Bronchial smooth muscle cell (primary cell): ENCODE measurements around the gene IFNA13. TPM values are rescaled to one million over a fixed set of nuclear protein-coding genes. Genes with fewer than 3 reads are reported as not detected.

Experiments used
- total RNA-seq: library from RNA; depleted of rRNA; stranded (reverse); fragments of >200 nt; gene quantifications from 2 replicates; pipeline ENCODE4 v1.2.1, GENCODE V29; 2014

Gene IFNA13
- not detected in 2 replicates for total RNA-seq

GRCh38 chr9:21367957-21368356 is at the start of gene IFNA13:
Gene IFNA13 (minus strand): TSS chr9:21368057. CDS start chr9:21368010, 47 bp downstream.

GRCh38 chr9:21408817-21409216 is 41.0 kb upstream of the IFNA13 start, which contains the start of gene IFNA8:
Gene IFNA8 (plus strand): TSS chr9:21409117. CDS start chr9:21409177, 60 bp downstream.

GRCh38 chr9:21385131-21385670 is 17.3 kb upstream of the IFNA13 start, which contains the start of gene IFNA2:
Gene IFNA2 (minus strand): TSS chr9:21385398. CDS start chr9:21385329, 69 bp downstream.

GRCh38 chr9:21350787-21351186 is 17.1 kb downstream of the IFNA13 start, which contains the start of gene IFNA6:
Gene IFNA6 (minus strand): TSS chr9:21350887. CDS start chr9:21350887, 0 bp downstream.

GRCh38 chr9:21334701-21335632 is 32.9 kb downstream of the IFNA13 start, which contains the start of gene KLHL9:
Gene KLHL9 (minus strand): TSS chr9:21335404. CDS start chr9:21334859, 545 bp downstream.

Other genes starting within 250 kb of the IFNA13 start
- 0.09 TPM in 1 of 2 replicates, not detected in the other for gene IFNW1, start 226.2 kb downstream of the IFNA13 start, total RNA-seq
- not detected in 2 replicates for gene IFNA21, start 201.4 kb downstream of the IFNA13 start, total RNA-seq
- not detected in 2 replicates for gene IFNA4, start 180.5 kb downstream of the IFNA13 start, total RNA-seq
- not detected in 2 replicates for gene IFNA7, start 165.9 kb downstream of the IFNA13 start, total RNA-seq
- not detected in 2 replicates for gene IFNA10, start 160.9 kb downstream of the IFNA13 start, total RNA-seq
- gene IFNA16, start 150.7 kb downstream of the IFNA13 start, total RNA-seq, result not detected in 2 replicates
- not detected in 2 replicates for gene IFNA17, start 139.8 kb downstream of the IFNA13 start, total RNA-seq
- not detected in 2 replicates for gene IFNA14, start 128.1 kb downstream of the IFNA13 start, total RNA-seq
- 0.09 and 0.16 TPM in 2 replicates for gene IFNA5, start 62.7 kb downstream of the IFNA13 start, total RNA-seq
- 28.8 and 35.0 TPM in 2 replicates for gene KLHL9, start 32.7 kb downstream of the IFNA13 start, total RNA-seq
- not detected in 2 replicates for gene IFNA6, start 17.2 kb downstream of the IFNA13 start, total RNA-seq
- not detected in 2 replicates for gene IFNA2, start 17.3 kb upstream of the IFNA13 start, total RNA-seq
- not detected in 2 replicates for gene IFNA8, start 41.1 kb upstream of the IFNA13 start, total RNA-seq
- gene IFNA1, start 72.4 kb upstream of the IFNA13 start, total RNA-seq, result not detected in 2 replicates
- 1.5 and 3.8 TPM in 2 replicates for gene IFNE, start 114.3 kb upstream of the IFNA13 start, total RNA-seq